H1 (cell line): Measurements from ENCODE around the gene FANCE. TPM values are rescaled to one million over a fixed set of nuclear protein-coding genes. Genes with fewer than 3 reads are reported as not detected.

ENCODE experiments used
- BRCA1 ChIP-seq: IDR thresholded peaks from 2 replicates; pipeline ENCODE4 v1.6.1; 2012; ENCODE audit warnings: low read depth, low read length, improper control_type of control experiment
- CBX5 ChIP-seq: fragments of 300-800, 300-1000 bp; sonication (generic); IDR thresholded peaks from 2 replicates; pipeline ENCODE4 v1.7.1; 2016; ENCODE audit warnings: antibody characterized with exemption, low read length, low read depth
- CHD2 ChIP-seq: IDR thresholded peaks from 2 replicates; pipeline ENCODE4 v1.6.1; 2012; ENCODE audit warnings: low read length, improper control_type of control experiment
- JUN ChIP-seq: IDR thresholded peaks from 2 replicates; pipeline ENCODE4 v1.6.1; 2011; ENCODE audit warnings: low read depth, mild to moderate bottlenecking, improper control_type of control experiment, low read length
- RXRA ChIP-seq: IDR thresholded peaks from 2 replicates; pipeline ENCODE4 v1.6.1; 2011; ENCODE audit warnings: low read depth, mild to moderate bottlenecking, low read length, moderate library complexity; ENCODE audit not compliant: insufficient read depth
- TAF7 ChIP-seq: optimal IDR thresholded peaks from 2 replicates; pipeline ENCODE3; 2011; ENCODE audit warnings: low read depth, mild to moderate bottlenecking, inconsistent platforms, low read length, moderate library complexity, borderline replicate concordance
- TBP ChIP-seq: IDR thresholded peaks from 2 replicates; pipeline ENCODE4 v1.6.1; 2011; ENCODE audit warnings: low read depth, low read length, improper control_type of control experiment
- polyA plus RNA-seq, 7 experiments: library from polyadenylated mRNA; depleted of rRNA in 3 of 7; stranded (reverse) in 5 of 7; unstranded in 2 of 7; fragments of >200 nt in 5 of 7; fragments of 200-250 nt in 2 of 7; gene quantifications; 1 replicate in 5 of 7; 2 replicates in 1 of 7; 4 replicates in 1 of 7; pipeline versions ENCODE4 v1.2.1 to v1.2.3, GENCODE V29; 2011 to 2013; ENCODE audit warnings: missing spikeins in 2 of 7, mixed read lengths in 2 of 7
- total RNA-seq: library from RNA; stranded (reverse); fragmentation: NEBNext Ultra II Directional; extraction: Animal tissue kit (Norgen Biotek cat#: 25700); gene quantifications from 2 replicates; pipeline ENCODE4 v1.2.1, GENCODE V29; 2021
- TF ChIP-seq, protein P1 (sequence below): fragments of 300-600 bp; sonication (generic); IDR thresholded peaks from 2 replicates; pipeline ENCODE4 v1.7.1; 2012; ENCODE audit warnings: low read length, moderate library complexity, mild to moderate bottlenecking, inconsistent platforms; ENCODE audit not compliant: insufficient replicate concordance

FANCE gene
- total and polyA plus RNA-seq, 2 of the 8 experiments (the other 6 are each of a cell fraction or from before 2014, with no cell fraction given): 16.1 to 17.0 TPM

DNA sequence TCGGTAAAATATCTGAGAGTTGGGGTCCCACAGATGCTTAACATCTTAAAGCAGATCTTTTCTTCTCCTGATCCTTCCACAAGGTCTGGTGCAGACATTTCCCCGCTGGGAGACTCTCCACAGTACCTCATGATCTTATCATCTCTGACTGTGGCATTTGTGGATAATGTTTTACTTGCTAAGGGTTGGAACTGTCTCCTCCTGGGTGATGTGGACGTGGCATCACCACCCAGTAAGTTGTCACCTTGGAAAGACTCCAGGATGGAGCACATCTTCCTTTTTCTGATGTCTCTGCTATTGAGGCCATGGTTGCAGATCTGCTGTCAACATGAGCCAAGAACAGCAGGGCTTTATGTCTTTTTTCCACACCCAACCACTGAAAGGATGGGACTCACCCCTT is 42.0 kb upstream of the FANCE start (continued):
- TF ChIP-seq, protein P1, sequence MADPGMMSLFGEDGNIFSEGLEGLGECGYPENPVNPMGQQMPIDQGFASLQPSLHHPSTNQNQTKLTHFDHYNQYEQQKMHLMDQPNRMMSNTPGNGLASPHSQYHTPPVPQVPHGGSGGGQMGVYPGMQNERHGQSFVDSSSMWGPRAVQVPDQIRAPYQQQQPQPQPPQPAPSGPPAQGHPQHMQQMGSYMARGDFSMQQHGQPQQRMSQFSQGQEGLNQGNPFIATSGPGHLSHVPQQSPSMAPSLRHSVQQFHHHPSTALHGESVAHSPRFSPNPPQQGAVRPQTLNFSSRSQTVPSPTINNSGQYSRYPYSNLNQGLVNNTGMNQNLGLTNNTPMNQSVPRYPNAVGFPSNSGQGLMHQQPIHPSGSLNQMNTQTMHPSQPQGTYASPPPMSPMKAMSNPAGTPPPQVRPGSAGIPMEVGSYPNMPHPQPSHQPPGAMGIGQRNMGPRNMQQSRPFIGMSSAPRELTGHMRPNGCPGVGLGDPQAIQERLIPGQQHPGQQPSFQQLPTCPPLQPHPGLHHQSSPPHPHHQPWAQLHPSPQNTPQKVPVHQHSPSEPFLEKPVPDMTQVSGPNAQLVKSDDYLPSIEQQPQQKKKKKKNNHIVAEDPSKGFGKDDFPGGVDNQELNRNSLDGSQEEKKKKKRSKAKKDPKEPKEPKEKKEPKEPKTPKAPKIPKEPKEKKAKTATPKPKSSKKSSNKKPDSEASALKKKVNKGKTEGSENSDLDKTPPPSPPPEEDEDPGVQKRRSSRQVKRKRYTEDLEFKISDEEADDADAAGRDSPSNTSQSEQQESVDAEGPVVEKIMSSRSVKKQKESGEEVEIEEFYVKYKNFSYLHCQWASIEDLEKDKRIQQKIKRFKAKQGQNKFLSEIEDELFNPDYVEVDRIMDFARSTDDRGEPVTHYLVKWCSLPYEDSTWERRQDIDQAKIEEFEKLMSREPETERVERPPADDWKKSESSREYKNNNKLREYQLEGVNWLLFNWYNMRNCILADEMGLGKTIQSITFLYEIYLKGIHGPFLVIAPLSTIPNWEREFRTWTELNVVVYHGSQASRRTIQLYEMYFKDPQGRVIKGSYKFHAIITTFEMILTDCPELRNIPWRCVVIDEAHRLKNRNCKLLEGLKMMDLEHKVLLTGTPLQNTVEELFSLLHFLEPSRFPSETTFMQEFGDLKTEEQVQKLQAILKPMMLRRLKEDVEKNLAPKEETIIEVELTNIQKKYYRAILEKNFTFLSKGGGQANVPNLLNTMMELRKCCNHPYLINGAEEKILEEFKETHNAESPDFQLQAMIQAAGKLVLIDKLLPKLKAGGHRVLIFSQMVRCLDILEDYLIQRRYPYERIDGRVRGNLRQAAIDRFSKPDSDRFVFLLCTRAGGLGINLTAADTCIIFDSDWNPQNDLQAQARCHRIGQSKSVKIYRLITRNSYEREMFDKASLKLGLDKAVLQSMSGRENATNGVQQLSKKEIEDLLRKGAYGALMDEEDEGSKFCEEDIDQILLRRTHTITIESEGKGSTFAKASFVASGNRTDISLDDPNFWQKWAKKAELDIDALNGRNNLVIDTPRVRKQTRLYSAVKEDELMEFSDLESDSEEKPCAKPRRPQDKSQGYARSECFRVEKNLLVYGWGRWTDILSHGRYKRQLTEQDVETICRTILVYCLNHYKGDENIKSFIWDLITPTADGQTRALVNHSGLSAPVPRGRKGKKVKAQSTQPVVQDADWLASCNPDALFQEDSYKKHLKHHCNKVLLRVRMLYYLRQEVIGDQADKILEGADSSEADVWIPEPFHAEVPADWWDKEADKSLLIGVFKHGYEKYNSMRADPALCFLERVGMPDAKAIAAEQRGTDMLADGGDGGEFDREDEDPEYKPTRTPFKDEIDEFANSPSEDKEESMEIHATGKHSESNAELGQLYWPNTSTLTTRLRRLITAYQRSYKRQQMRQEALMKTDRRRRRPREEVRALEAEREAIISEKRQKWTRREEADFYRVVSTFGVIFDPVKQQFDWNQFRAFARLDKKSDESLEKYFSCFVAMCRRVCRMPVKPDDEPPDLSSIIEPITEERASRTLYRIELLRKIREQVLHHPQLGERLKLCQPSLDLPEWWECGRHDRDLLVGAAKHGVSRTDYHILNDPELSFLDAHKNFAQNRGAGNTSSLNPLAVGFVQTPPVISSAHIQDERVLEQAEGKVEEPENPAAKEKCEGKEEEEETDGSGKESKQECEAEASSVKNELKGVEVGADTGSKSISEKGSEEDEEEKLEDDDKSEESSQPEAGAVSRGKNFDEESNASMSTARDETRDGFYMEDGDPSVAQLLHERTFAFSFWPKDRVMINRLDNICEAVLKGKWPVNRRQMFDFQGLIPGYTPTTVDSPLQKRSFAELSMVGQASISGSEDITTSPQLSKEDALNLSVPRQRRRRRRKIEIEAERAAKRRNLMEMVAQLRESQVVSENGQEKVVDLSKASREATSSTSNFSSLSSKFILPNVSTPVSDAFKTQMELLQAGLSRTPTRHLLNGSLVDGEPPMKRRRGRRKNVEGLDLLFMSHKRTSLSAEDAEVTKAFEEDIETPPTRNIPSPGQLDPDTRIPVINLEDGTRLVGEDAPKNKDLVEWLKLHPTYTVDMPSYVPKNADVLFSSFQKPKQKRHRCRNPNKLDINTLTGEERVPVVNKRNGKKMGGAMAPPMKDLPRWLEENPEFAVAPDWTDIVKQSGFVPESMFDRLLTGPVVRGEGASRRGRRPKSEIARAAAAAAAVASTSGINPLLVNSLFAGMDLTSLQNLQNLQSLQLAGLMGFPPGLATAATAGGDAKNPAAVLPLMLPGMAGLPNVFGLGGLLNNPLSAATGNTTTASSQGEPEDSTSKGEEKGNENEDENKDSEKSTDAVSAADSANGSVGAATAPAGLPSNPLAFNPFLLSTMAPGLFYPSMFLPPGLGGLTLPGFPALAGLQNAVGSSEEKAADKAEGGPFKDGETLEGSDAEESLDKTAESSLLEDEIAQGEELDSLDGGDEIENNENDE: no peak
- TF ChIP-seq JUN (no peak), RXRA (no peak), TAF7 (no peak), CHD2 (no peak), CBX5 (no peak), TBP (no peak), BRCA1 (no peak)
